Measurements from ENCODE around the gene SLC35A5. TPM values are rescaled to one million over a fixed set of nuclear protein-coding genes. Genes with fewer than 3 reads are reported as not detected.

SLC35A5 gene
- total and polyA plus RNA-seq, 2 of the 8 experiments (the other 6 are each of a cell fraction or from before 2014, with no cell fraction given) = 36.5 to 38.6 TPM

- peak overlapping the region; percentile 16 for H2BK120ac ChIP-seq (replicated peaks; ENCODE audit: low read depth, low read length)
- FAIRE-seq (no peak), DNase-seq (ENCODE audit: low read depth in 1 of 2, low spot score in 2 of 2) (no peak)
- H4K5ac ChIP-seq (ENCODE audit: insufficient read length, low read depth, low read length) = no peak overlapping the region
- H3K4me3 ChIP-seq (ENCODE audit: extremely low read depth in 1 of 4, insufficient read depth in 2 of 4, low read depth in 3 of 4, low read length in 4 of 4) = no peak overlapping the region
- H2AK5ac ChIP-seq (ENCODE audit: low read depth, low read length) = no peak overlapping the region; the same call in 1 of the 2 replicates
- ChIA-PET CTCF (ENCODE audit: partially characterized antibody) (interaction anchor here (0.6 to 2.4 kb wide), 2 partner anchors 11 to 406 kb away, joined by 3 to 15 read pairs; no protein-coding TSS in a partner anchor), POLR2A (ENCODE audit: partially characterized antibody) (interaction anchor here (2.2 kb wide), 1 partner anchor 11 kb away, joined by 13 read pairs; no protein-coding TSS in a partner anchor)
- 78 to 100% methylated on average over 2 to 3 of the region's 3 CpGs for WGBS, 2 experiments (ENCODE audit: extremely low coverage in 1 of 2, insufficient coverage in 1 of 2, insufficient read length in 1 of 2, insufficient replicate concordance in 2 of 2, low coverage in 1 of 2, low lambda C conversion rate in 2 of 2, missing lambda C conversion rate in 1 of 2)
- H3K9me3 ChIP-seq (ENCODE audit: insufficient read depth in 2 of 2, low read depth in 1 of 2, low read length in 1 of 2) = no peaks in the 10 kb centered on the region
- H3K9ac ChIP-seq (replicated peaks in 1 of 4; ENCODE audit: extremely low read depth in 1 of 4, low read depth in 3 of 4, low read length in 3 of 4) = no peak overlapping the region
- no peak overlapping the region for H3K4ac ChIP-seq (replicated peaks; ENCODE audit: insufficient read length, low read depth, low read length)
- H3K23me2 ChIP-seq (ENCODE audit: low read depth, low read length) = no peaks in the 10 kb centered on the region
- H3K23ac ChIP-seq (ENCODE audit: insufficient read length) = no peak overlapping the region
- H3K14ac ChIP-seq (ENCODE audit: insufficient read length) = no peak overlapping the region
- no peak overlapping the region for H2AFZ ChIP-seq (ENCODE audit: low read length)
- no peak overlapping the region for H3K56ac ChIP-seq (replicated peaks; ENCODE audit: insufficient read length, low read depth, low read length)
- no peaks in the 10 kb centered on the region for H3K27me3 ChIP-seq (replicated peaks in 1 of 4; ENCODE audit: control insufficient read depth in 3 of 4, extremely low read depth in 1 of 4, insufficient read depth in 3 of 4, low read length in 3 of 4)
- H3K4me1 ChIP-seq (replicated peaks in 1 of 4; ENCODE audit: control insufficient read depth in 3 of 4, insufficient read depth in 4 of 4, low read length in 3 of 4) = peaks cover 4 to 33% (median 28%) of the 10 kb centered on the region in 4 experiments
- no peak overlapping the region for H2BK15ac ChIP-seq (ENCODE audit: low read length)
- H3K79me2 ChIP-seq (ENCODE audit: control insufficient read depth in 1 of 2, insufficient read depth in 2 of 2, low read length in 2 of 2) = no peaks in the 10 kb centered on the region
- H3K18ac ChIP-seq (ENCODE audit: extremely low read depth, low read length) = peak overlapping the region; percentile 76; the same call in 1 of the 2 replicates
- H3K79me1 ChIP-seq (ENCODE audit: low read depth, low read length) = no peaks in the 10 kb centered on the region
- peak; percentile 64; the same call in 1 of the 2 replicates for TF ChIP-seq CEBPB (IDR thresholded peaks at IDR 0.05; ENCODE audit: low read depth, low read length)
- no peak for TF ChIP-seq POLR2AphosphoS5 (IDR thresholded peaks at IDR 0.05; ENCODE audit: low read depth, low read length)
- TF ChIP-seq TAF1 (IDR thresholded peaks at IDR 0.05; ENCODE audit: low read depth, low read length) = no peak
- TF ChIP-seq, protein P1, sequence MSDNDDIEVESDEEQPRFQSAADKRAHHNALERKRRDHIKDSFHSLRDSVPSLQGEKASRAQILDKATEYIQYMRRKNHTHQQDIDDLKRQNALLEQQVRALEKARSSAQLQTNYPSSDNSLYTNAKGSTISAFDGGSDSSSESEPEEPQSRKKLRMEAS (IDR thresholded peaks at IDR 0.05) = no peak
- no peak for TF ChIP-seq RNF2 (IDR thresholded peaks at IDR 0.05; ENCODE audit: borderline replicate concordance, low read depth, low read length, missing control alignments, poor library complexity, severe bottlenecking)
- no peak for TF ChIP-seq CBX5 (IDR thresholded peaks at IDR 0.05; ENCODE audit: low read depth, low read length)
- TF ChIP-seq BRCA1 (IDR thresholded peaks at IDR 0.05; ENCODE audit: low read depth, low read length) = no peak
- H4K91ac ChIP-seq (replicated peaks; ENCODE audit: insufficient read length, low read length) = no peak overlapping the region
- no peak overlapping the region for H4K8ac ChIP-seq (ENCODE audit: extremely low read depth, insufficient read depth, low read length)
- H2BK12ac ChIP-seq (ENCODE audit: low read depth, low read length) = peak overlapping the region; percentile 96
- no peaks in the 10 kb centered on the region for H4K20me1 ChIP-seq (replicated peaks in 1 of 2; ENCODE audit: control insufficient read depth in 1 of 2, insufficient read depth in 2 of 2, low read length in 2 of 2)
- peak overlapping the region; percentile 68; the same call in 1 of the 2 replicates for H2BK5ac ChIP-seq (ENCODE audit: low read depth, low read length)
- no peak overlapping the region for H3K27ac ChIP-seq (ENCODE audit: low read depth, low read length)
- no peaks in the 10 kb centered on the region for H3K36me3 ChIP-seq (ENCODE audit: control insufficient read depth in 2 of 4, insufficient read depth in 4 of 4, low read length in 3 of 4)
- no peak overlapping the region; the same call in 1 of the 2 replicates for H2BK20ac ChIP-seq (ENCODE audit: low read length)
- 0 out of 4 replicates have a peak overlapping the region, but pooled peaks of 1 of the 2 experiments have one; percentile 10 for H3K4me2 ChIP-seq (ENCODE audit: insufficient read depth in 1 of 2, low read depth in 2 of 2, low read length in 2 of 2)
Measured at GRCh38 chr3:112631257-112631656, 69.4 kb downstream of the SLC35A5 start.
